ENCODE results near the gene COL8A1.

Gene COL8A1

GRCh38 chr3:99751649-99752048 is 113.3 kb downstream of the COL8A1 start:
- TF ChIP-seq CTCF (IDR thresholded peaks at IDR 0.05; ENCODE audit: control insufficient read depth, insufficient read depth, low read depth, low read length, missing control alignments): no peak
- no peak for DNase-seq (ENCODE audit: low read depth)
- no peak overlapping the region for H3K4me3 ChIP-seq (ENCODE audit: control insufficient read depth, low read depth, low read length)

- peak; percentile 61 for TF ChIP-seq CTCF (IDR thresholded peaks at IDR 0.05; ENCODE audit: control insufficient read depth, insufficient read depth, low read depth, low read length, missing control alignments)
- no peak overlapping the region for H3K4me3 ChIP-seq (ENCODE audit: control insufficient read depth, low read depth, low read length)
- no peak for DNase-seq (ENCODE audit: low read depth)
Measured at GRCh38 chr3:99753268-99753975, 115.0 kb downstream of the COL8A1 start.

- no peak for TF ChIP-seq CTCF (IDR thresholded peaks at IDR 0.05; ENCODE audit: control insufficient read depth, insufficient read depth, low read depth, low read length, missing control alignments)
- H3K4me3 ChIP-seq (ENCODE audit: control insufficient read depth, low read depth, low read length): no peak overlapping the region
- DNase-seq (ENCODE audit: low read depth): no peak
Measured at GRCh38 chr3:99755831-99756230, 117.4 kb downstream of the COL8A1 start.

GRCh38 chr3:99757966-99758365 is 119.6 kb downstream of the COL8A1 start:
- TF ChIP-seq CTCF (IDR thresholded peaks at IDR 0.05; ENCODE audit: control insufficient read depth, insufficient read depth, low read depth, low read length, missing control alignments): no peak
- no peak for DNase-seq (ENCODE audit: low read depth)
- H3K4me3 ChIP-seq (ENCODE audit: control insufficient read depth, low read depth, low read length): no peak overlapping the region

GRCh38 chr3:99758502-99759177 is 120.2 kb downstream of the COL8A1 start:
- DNase-seq (ENCODE audit: low read depth): no peak
- no peak for TF ChIP-seq CTCF (IDR thresholded peaks at IDR 0.05; ENCODE audit: control insufficient read depth, insufficient read depth, low read depth, low read length, missing control alignments)
- H3K4me3 ChIP-seq (ENCODE audit: control insufficient read depth, low read depth, low read length): no peak overlapping the region

GRCh38 chr3:99760031-99760430 is 121.6 kb downstream of the COL8A1 start:
- no peak for TF ChIP-seq CTCF (IDR thresholded peaks at IDR 0.05; ENCODE audit: control insufficient read depth, insufficient read depth, low read depth, low read length, missing control alignments)
- no peak overlapping the region for H3K4me3 ChIP-seq (ENCODE audit: control insufficient read depth, low read depth, low read length)
- no peak for DNase-seq (ENCODE audit: low read depth)
